ENCODE data around the gene CDC37L1. TPM values are rescaled to one million over a fixed set of nuclear protein-coding genes. Genes with fewer than 3 reads are reported as not detected.

Gene CDC37L1
- total and polyA plus RNA-seq, 2 experiments from 2014 or later: 26.9 to 29.6 TPM

DNA sequence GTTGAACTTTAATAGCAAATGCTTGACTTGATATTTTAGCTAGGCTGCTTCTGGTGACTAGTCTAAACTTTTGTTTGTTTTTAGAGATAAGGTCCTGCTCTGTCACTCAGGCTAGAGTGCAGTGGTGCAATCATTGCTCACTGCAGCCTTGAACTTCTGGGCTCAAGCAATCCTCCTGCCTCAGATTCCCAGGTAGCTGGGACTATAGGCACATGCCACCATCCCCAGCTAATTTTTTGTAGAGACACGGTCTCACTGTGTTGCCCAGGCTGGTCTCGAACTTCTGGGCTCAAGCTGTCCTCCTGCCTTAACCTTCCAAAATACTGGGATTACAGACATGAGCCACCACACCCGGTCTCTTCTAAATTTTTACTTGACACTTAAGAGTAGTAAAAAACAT lies 20.7 kb downstream of the CDC37L1 start:
- no peaks in the 10 kb centered on the region for H4K20me1 ChIP-seq (replicated peaks; ENCODE audit: insufficient read depth)
- H2AFZ ChIP-seq: no peak overlapping the region
- H3K4me1 ChIP-seq (ENCODE audit: insufficient read depth): no peaks in the 10 kb centered on the region
- no peak overlapping the region for H3K4me3 ChIP-seq
- H3K9me2 ChIP-seq (ENCODE audit: insufficient read depth): no peaks in the 10 kb centered on the region
- Mint-ChIP-seq H3K4me1 (no peaks in the 10 kb centered on the region), H3K27ac (no peak overlapping the region), H3K27me3 (ENCODE audit: insufficient read depth, low read depth, poor library complexity) (no peaks in the 10 kb centered on the region), H3K36me3 (ENCODE audit: low read depth) (peaks cover 36% of the 10 kb centered on the region; the same call in 2 of the 3 replicates), H3K4me3 (no peak overlapping the region), H3K9me3 (no peaks in the 10 kb centered on the region)
- H3K36me3 ChIP-seq (ENCODE audit: insufficient read depth): peaks cover 18% of the 10 kb centered on the region
- no peak overlapping the region for H3K4me2 ChIP-seq
- ATAC-seq: no peak
- H3F3A ChIP-seq (replicated peaks; ENCODE audit: low read depth): no peaks in the 10 kb centered on the region
- no peak for TF ChIP-seq POLR2AphosphoS5 (IDR thresholded peaks at IDR 0.05; ENCODE audit: low read depth)
- TF ChIP-seq EZH2phosphoT487 (IDR thresholded peaks at IDR 0.05; ENCODE audit: unreplicated experiment): no peak
- no peak for DNase-seq (ENCODE audit: low spot score)
- no peak overlapping the region for H3K27ac ChIP-seq (ENCODE audit: low read depth)
- H3K27me3 ChIP-seq (ENCODE audit: insufficient read depth): no peaks in the 10 kb centered on the region
- H3K79me2 ChIP-seq (replicated peaks; ENCODE audit: insufficient read depth): peaks cover 3% of the 10 kb centered on the region; the same call in 1 of the 2 replicates

DNA sequence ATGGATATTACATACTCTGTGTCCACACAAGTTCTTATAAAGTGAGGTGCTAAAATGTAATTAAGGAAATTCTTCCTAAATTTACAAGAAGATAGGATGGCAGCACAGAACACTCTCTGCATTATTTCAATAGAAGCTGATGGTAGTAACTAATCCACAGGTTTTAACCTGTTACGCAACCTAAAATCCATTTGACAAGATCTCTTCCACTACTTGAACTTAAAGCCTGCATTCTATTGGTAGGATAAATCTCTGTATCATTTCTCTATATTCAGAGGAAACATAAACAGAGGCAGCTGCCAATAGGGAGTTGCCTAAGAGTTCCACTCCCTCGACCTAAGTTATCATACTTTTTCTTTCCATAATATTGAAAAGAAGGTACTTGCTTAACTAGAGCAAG lies 21.6 kb downstream of the CDC37L1 start:
- H3K9me3 Mint-ChIP-seq: no peaks in the 10 kb centered on the region
- DNase-seq (ENCODE audit: low spot score) (no peak), ATAC-seq (no peak)
- H3K4me3 ChIP-seq: no peak overlapping the region
- H3K4me2 ChIP-seq: no peak overlapping the region
- no peaks in the 10 kb centered on the region for H3F3A ChIP-seq (replicated peaks; ENCODE audit: low read depth)
- H3K27ac Mint-ChIP-seq: no peak overlapping the region
- H3K79me2 ChIP-seq (replicated peaks; ENCODE audit: insufficient read depth): no peaks in the 10 kb centered on the region; the same call in 1 of the 2 replicates
- H3K36me3 ChIP-seq (ENCODE audit: insufficient read depth): peaks cover 18% of the 10 kb centered on the region
- peaks cover 37% of the 10 kb centered on the region; the same call in 2 of the 3 replicates for H3K36me3 Mint-ChIP-seq (ENCODE audit: low read depth)
- H3K27ac ChIP-seq (ENCODE audit: low read depth): no peak overlapping the region
- no peaks in the 10 kb centered on the region for H3K9me2 ChIP-seq (ENCODE audit: insufficient read depth)
- H3K4me1 ChIP-seq (ENCODE audit: insufficient read depth): no peaks in the 10 kb centered on the region
- H2AFZ ChIP-seq: no peak overlapping the region
- no peaks in the 10 kb centered on the region for H3K27me3 Mint-ChIP-seq (ENCODE audit: insufficient read depth, low read depth, poor library complexity)
- no peaks in the 10 kb centered on the region for H4K20me1 ChIP-seq (replicated peaks; ENCODE audit: insufficient read depth)
- no peaks in the 10 kb centered on the region for H3K4me1 Mint-ChIP-seq
- no peak overlapping the region for H3K4me3 Mint-ChIP-seq
- H3K27me3 ChIP-seq (ENCODE audit: insufficient read depth): no peaks in the 10 kb centered on the region
- TF ChIP-seq POLR2AphosphoS5 (IDR thresholded peaks at IDR 0.05; ENCODE audit: low read depth) (no peak), ZNF114 (CRISPR knock-in tag; IDR thresholded peaks at IDR 0.05) (no peak), JUNB (IDR thresholded peaks at IDR 0.05; ENCODE audit: unreplicated experiment) (no peak), NANOG (IDR thresholded peaks at IDR 0.05; ENCODE audit: borderline replicate concordance) (no peak), ZNF331 (CRISPR knock-in tag; IDR thresholded peaks at IDR 0.05; ENCODE audit: low read depth) (no peak), EZH2 (IDR thresholded peaks at IDR 0.05; ENCODE audit: low read depth, unreplicated experiment) (no peak), STAT1 (IDR thresholded peaks at IDR 0.05; ENCODE audit: unreplicated experiment) (no peak), CREB1 (CRISPR knock-in tag; IDR thresholded peaks at IDR 0.05; ENCODE audit: low read depth) (no peak), ETS1 (IDR thresholded peaks at IDR 0.05) (no peak), EZH2phosphoT487 (IDR thresholded peaks at IDR 0.05; ENCODE audit: unreplicated experiment) (no peak)
- TF ChIP-seq, protein P1, sequence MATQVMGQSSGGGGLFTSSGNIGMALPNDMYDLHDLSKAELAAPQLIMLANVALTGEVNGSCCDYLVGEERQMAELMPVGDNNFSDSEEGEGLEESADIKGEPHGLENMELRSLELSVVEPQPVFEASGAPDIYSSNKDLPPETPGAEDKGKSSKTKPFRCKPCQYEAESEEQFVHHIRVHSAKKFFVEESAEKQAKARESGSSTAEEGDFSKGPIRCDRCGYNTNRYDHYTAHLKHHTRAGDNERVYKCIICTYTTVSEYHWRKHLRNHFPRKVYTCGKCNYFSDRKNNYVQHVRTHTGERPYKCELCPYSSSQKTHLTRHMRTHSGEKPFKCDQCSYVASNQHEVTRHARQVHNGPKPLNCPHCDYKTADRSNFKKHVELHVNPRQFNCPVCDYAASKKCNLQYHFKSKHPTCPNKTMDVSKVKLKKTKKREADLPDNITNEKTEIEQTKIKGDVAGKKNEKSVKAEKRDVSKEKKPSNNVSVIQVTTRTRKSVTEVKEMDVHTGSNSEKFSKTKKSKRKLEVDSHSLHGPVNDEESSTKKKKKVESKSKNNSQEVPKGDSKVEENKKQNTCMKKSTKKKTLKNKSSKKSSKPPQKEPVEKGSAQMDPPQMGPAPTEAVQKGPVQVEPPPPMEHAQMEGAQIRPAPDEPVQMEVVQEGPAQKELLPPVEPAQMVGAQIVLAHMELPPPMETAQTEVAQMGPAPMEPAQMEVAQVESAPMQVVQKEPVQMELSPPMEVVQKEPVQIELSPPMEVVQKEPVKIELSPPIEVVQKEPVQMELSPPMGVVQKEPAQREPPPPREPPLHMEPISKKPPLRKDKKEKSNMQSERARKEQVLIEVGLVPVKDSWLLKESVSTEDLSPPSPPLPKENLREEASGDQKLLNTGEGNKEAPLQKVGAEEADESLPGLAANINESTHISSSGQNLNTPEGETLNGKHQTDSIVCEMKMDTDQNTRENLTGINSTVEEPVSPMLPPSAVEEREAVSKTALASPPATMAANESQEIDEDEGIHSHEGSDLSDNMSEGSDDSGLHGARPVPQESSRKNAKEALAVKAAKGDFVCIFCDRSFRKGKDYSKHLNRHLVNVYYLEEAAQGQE (IDR thresholded peaks at IDR 0.05; ENCODE audit: unreplicated experiment): no peak
- TF ChIP-seq, protein P2, sequence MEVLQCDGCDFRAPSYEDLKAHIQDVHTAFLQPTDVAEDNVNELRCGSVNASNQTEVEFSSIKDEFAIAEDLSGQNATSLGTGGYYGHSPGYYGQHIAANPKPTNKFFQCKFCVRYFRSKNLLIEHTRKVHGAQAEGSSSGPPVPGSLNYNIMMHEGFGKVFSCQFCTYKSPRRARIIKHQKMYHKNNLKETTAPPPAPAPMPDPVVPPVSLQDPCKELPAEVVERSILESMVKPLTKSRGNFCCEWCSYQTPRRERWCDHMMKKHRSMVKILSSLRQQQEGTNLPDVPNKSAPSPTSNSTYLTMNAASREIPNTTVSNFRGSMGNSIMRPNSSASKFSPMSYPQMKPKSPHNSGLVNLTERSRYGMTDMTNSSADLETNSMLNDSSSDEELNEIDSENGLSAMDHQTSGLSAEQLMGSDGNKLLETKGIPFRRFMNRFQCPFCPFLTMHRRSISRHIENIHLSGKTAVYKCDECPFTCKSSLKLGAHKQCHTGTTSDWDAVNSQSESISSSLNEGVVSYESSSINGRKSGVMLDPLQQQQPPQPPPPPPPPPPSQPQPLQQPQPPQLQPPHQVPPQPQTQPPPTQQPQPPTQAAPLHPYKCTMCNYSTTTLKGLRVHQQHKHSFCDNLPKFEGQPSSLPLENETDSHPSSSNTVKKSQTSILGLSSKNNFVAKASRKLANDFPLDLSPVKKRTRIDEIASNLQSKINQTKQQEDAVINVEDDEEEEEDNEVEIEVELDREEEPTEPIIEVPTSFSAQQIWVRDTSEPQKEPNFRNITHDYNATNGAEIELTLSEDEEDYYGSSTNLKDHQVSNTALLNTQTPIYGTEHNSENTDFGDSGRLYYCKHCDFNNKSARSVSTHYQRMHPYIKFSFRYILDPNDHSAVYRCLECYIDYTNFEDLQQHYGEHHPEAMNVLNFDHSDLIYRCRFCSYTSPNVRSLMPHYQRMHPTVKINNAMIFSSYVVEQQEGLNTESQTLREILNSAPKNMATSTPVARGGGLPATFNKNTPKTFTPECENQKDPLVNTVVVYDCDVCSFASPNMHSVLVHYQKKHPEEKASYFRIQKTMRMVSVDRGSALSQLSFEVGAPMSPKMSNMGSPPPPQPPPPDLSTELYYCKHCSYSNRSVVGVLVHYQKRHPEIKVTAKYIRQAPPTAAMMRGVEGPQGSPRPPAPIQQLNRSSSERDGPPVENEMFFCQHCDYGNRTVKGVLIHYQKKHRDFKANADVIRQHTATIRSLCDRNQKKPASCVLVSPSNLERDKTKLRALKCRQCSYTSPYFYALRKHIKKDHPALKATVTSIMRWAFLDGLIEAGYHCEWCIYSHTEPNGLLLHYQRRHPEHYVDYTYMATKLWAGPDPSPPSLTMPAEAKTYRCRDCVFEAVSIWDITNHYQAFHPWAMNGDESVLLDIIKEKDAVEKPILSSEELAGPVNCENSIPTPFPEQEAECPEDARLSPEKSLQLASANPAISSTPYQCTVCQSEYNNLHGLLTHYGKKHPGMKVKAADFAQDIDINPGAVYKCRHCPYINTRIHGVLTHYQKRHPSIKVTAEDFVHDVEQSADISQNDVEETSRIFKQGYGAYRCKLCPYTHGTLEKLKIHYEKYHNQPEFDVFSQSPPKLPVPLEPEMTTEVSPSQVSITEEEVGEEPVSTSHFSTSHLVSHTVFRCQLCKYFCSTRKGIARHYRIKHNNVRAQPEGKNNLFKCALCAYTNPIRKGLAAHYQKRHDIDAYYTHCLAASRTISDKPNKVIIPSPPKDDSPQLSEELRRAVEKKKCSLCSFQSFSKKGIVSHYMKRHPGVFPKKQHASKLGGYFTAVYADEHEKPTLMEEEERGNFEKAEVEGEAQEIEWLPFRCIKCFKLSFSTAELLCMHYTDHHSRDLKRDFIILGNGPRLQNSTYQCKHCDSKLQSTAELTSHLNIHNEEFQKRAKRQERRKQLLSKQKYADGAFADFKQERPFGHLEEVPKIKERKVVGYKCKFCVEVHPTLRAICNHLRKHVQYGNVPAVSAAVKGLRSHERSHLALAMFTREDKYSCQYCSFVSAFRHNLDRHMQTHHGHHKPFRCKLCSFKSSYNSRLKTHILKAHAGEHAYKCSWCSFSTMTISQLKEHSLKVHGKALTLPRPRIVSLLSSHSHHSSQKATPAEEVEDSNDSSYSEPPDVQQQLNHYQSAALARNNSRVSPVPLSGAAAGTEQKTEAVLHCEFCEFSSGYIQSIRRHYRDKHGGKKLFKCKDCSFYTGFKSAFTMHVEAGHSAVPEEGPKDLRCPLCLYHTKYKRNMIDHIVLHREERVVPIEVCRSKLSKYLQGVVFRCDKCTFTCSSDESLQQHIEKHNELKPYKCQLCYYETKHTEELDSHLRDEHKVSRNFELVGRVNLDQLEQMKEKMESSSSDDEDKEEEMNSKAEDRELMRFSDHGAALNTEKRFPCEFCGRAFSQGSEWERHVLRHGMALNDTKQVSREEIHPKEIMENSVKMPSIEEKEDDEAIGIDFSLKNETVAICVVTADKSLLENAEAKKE (CRISPR knock-in tag; IDR thresholded peaks at IDR 0.05): no peak
